Gastrocnemius medialis (tissue), 4 donors: Measurements from ENCODE around the gene BRAT1.
"Not testable (repeated sequence)": the region's sequence is repeated elsewhere in the genome, so short reads cannot be mapped to it uniquely, and the experiment has no call there.

Source experiments
- CTCF ChIP-seq, 5 experiments: fragments of 450-650 bp in 3 of 5; fragments of 200-600 bp in 2 of 5; sonication (generic) in 2 of 5; IDR thresholded peaks in 4 of 5; conservative IDR thresholded peaks in 1 of 5; 1 replicate in 4 of 5; 2 replicates in 1 of 5; pipeline ENCODE4 v1.5.1; 2016 to 2019; ENCODE audit warnings: antibody characterized with exemption in 5 of 5, mild to moderate bottlenecking in 3 of 5, moderate library complexity in 3 of 5
- POLR2A ChIP-seq, 2 donors: fragments of 450-650 bp; IDR thresholded peaks; one replicate each; pipeline ENCODE4 v1.6.1; 2017; ENCODE audit warnings: antibody characterized with exemption in 2 of 2, mild to moderate bottlenecking in 2 of 2, moderate library complexity in 2 of 2

DNA sequence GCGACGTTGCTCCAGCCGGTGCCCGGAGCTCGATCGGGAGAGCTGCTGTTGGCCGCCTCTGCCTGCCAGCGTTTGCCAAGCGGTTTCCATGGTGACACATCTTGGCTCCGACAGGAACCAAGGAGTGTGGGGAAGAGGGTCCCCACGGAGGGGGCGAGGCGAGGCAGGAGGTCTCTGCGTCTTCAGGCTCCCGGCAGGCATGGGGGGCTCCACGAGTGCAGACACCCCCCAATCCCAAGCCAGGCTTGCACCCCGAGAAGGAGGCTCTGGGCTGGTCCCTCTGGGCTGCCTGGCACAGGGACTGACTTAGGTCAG lies 23.6 kb downstream of the BRAT1 start:
- TF ChIP-seq CTCF (IDR thresholded peaks at IDR 0.05 in 4 of 5, conservative IDR thresholded peaks at IDR 0.05 in 1 of 5); POLR2A (IDR thresholded peaks at IDR 0.05): not testable (repeated sequence)
